Adipocyte (in vitro differentiated cells): Measurements from ENCODE around the gene TNS4.

Experiments used
- DNase-seq: peaks from one replicate; pipeline ENCODE4 v3.0.0-alpha.2; 2015; ENCODE audit warnings: low read depth
- H3K27me3 ChIP-seq: replicated peaks from 2 replicates; pipeline ENCODE4 v1.7.0; 2013; ENCODE audit warnings: mild to moderate bottlenecking, low read length, moderate library complexity; ENCODE audit not compliant: control insufficient read depth, insufficient read depth
- H3K36me3 ChIP-seq: 2 replicates; pipeline ENCODE4 v1.7.0; 2013; ENCODE audit warnings: low read length, mild to moderate bottlenecking, moderate library complexity; ENCODE audit not compliant: control insufficient read depth, insufficient read depth, severe bottlenecking
- H3K4me1 ChIP-seq: 2 replicates; pipeline ENCODE4 v1.7.0; 2013; ENCODE audit warnings: mild to moderate bottlenecking, low read length, moderate library complexity; ENCODE audit not compliant: control insufficient read depth, insufficient read depth
- H3K4me3 ChIP-seq: 2 replicates; pipeline ENCODE4 v1.7.0; 2013; ENCODE audit warnings: mild to moderate bottlenecking, low read length, moderate library complexity
- H3K9ac ChIP-seq: 2 replicates; pipeline ENCODE4 v1.7.0; 2013; ENCODE audit warnings: mild to moderate bottlenecking, low read length, moderate library complexity
- H3K9me3 ChIP-seq: 2 replicates; pipeline ENCODE4 v1.7.0; 2013; ENCODE audit warnings: mild to moderate bottlenecking, low read length, moderate library complexity; ENCODE audit not compliant: control insufficient read depth

TNS4 gene

DNA sequence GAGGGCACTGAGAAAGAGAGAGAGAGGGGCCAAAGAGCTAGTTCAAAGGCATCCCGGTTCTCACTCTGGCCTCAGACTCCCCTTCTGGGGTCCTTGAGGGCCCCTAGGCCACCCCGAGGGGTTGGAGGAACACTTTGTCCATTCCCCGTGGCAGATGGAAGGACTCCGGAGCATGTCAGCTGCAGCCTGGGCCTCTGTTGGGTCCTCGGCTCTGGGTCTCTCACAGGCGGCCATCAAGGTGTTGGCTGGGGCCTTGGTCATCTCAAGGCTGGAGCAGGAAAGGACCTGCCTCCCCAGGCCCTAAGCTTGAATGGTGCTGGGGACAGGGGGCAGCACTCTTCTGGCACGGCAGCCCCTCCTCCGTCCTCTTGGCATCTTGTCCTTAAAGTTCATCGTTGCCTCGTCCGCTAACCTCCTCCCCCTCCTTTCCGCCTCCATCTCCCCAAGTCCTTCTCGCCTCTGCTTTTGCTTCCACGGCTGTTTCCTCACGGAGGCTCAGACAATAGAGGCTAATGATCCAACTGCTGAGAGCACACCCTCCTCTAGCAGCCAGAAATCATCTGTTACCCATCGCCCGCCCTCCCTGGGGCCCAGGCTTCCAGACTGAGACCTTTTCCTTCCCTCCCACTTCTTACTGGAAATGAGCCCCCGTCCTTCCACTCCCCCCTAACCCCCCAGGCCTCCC lies 40.6 kb upstream of the TNS4 start:
- Histone ChIP-seq H3K36me3 (no peaks in the 10 kb centered on the region), H3K9ac (peak overlapping the region; percentile 87), H3K27me3 (no peaks in the 10 kb centered on the region), H3K4me1 (peaks cover 43% of the 10 kb centered on the region), H3K9me3 (no peaks in the 10 kb centered on the region), H3K4me3 (no peak overlapping the region)
- DNase-seq, result no peak

DNA sequence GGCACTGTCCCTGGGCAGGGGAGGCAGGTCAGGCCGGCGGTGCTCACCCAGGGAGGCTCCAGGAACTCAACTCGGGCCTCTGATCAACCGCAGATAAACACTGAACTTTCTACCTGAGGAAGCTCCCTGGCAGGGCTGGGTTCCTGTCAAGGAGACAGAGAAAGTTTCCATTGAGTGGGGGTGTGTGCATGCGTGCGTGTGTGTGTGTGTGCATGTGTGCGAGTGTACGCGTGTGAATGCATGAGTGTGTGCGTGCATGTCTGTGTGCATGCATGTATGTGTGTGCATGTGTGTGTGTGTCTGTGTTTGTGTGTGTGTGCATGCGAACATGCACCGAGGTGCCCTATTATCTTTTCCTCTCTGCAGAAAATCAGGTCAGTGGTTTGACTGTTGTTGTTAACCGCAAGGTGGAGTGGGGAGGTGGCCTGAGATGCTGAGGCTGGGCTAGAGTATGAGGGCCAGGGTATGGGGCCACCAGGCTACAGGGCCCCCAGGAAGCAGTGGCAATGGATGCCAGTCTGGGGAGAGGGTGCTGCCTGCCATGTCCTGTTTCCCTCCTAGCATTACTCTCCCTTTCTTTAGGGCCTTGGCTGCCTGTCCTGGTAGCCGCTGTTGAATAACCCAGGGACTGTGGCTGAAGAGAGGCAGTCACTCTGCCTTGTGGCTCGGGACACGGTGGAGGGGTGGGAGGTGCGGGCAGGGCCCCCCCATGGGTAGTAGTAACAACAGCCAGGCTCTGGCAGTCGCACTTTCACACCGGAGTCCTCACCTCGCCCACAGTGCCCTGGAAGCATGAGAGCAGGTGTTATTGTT lies 39.8 kb upstream of the TNS4 start:
- H3K36me3 ChIP-seq, result no peaks in the 10 kb centered on the region
- no peaks in the 10 kb centered on the region for H3K27me3 ChIP-seq
- no peak overlapping the region for H3K4me3 ChIP-seq
- DNase-seq, result no peak
- peak overlapping the region; percentile 87 for H3K9ac ChIP-seq
- H3K9me3 ChIP-seq, result no peaks in the 10 kb centered on the region
- peaks cover 51% of the 10 kb centered on the region for H3K4me1 ChIP-seq

DNA sequence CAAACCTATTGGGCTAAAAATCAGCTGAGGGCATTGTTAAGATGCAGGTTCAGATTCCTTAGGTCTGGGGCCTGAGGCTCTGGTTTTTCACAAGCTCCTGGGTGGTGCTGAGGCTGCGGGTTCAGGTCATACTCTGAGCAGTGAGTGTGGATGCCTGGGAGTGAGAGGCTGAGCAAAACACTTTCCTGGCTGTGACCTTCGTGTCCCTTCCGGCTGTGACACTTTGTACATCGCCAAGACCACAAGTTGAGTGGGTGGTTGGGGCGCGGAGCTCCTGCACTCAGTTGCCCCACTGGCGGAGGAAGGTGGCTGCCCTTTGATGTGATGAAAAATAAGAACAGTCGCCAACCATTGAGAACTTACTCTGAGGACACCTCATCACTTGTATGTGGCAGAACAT lies 39.0 kb upstream of the TNS4 start:
- no peak overlapping the region for H3K4me3 ChIP-seq

DNA sequence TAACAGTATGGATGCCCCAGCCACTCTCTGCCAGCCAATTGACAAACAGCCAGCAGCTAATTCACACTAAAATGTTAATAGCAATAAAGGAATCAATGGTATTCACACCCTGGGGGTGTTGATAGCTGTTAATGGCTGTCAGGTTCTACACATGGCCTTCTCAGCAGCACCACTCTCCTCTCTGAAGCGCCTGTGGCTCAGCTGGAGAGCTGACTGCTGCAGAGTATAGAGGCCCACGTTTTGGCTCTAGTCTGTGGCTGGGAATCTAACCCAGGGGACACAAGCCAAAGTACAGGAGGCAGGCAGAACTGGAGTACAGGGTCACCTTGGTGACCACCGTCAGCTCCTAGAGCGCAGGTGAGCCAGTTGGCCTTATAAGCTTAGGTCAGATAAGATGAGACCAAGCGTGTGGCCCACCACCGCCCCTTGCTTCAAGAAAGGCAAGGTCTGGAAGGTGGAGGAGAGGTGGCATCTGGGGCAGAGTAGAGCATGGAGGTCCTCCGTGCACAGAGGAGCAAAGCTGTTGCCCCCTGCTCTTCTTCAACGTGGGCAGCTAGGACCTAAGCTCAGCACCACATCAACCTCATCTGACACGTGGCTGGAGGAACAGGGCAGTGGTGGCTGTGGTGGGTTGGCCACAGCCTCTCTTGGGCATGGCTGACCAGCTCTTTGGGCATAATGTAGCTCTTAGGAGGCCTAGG lies 38.4 kb upstream of the TNS4 start:
- H3K27me3 ChIP-seq, result no peaks in the 10 kb centered on the region

More for the DNA sequence above, 39.0 kb upstream of the TNS4 start:
- no peaks in the 10 kb centered on the region for H3K36me3 ChIP-seq
- H3K9me3 ChIP-seq, result no peaks in the 10 kb centered on the region
- H3K9ac ChIP-seq, result no peak overlapping the region
- no peak for DNase-seq
- peaks cover 58% of the 10 kb centered on the region for H3K4me1 ChIP-seq
- H3K27me3 ChIP-seq, result no peaks in the 10 kb centered on the region

DNA sequence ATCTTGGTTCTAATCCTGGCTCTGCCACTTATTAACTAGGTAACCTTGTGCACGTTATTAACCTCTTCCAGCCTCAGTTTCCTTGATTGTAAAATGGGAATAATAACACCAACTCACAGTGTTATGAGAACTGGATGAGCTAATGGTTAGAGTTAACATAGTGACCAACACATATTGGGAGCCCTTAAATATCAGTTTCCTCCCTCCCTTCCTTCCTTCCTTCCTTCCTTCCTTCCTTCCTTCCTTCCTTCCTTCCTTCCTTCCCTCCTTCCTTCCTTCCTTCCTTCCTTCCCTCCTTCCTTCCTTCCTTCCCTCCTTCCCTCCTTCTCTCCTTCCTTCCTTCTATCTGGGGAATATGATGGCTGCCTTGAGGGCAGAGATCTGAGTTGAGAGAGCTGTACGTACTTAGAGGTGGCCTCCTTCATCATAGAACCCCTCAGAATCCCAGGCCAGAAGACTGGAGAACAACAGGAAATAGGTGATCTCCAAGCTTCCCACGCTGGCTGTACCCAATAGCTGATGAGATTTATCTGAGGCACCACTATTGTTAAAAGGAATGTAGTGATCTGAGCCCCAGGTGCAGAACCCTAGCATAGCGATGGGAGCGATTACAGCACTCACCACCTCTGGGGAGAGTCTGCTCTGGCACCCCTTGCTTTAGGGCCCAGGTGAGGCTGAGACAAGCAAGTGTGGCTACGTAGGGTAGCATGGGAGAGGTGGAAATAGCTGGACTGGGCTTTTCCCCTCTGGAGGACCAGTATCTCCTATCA lies 37.7 kb upstream of the TNS4 start:
- no peak for DNase-seq

More for the DNA sequence above, 38.4 kb upstream of the TNS4 start:
- no peaks in the 10 kb centered on the region for H3K36me3 ChIP-seq
- no peak for DNase-seq
- H3K9me3 ChIP-seq, result no peaks in the 10 kb centered on the region
- H3K4me1 ChIP-seq, result peaks cover 58% of the 10 kb centered on the region
- H3K4me3 ChIP-seq, result no peak overlapping the region
- H3K9ac ChIP-seq, result no peak overlapping the region

DNA sequence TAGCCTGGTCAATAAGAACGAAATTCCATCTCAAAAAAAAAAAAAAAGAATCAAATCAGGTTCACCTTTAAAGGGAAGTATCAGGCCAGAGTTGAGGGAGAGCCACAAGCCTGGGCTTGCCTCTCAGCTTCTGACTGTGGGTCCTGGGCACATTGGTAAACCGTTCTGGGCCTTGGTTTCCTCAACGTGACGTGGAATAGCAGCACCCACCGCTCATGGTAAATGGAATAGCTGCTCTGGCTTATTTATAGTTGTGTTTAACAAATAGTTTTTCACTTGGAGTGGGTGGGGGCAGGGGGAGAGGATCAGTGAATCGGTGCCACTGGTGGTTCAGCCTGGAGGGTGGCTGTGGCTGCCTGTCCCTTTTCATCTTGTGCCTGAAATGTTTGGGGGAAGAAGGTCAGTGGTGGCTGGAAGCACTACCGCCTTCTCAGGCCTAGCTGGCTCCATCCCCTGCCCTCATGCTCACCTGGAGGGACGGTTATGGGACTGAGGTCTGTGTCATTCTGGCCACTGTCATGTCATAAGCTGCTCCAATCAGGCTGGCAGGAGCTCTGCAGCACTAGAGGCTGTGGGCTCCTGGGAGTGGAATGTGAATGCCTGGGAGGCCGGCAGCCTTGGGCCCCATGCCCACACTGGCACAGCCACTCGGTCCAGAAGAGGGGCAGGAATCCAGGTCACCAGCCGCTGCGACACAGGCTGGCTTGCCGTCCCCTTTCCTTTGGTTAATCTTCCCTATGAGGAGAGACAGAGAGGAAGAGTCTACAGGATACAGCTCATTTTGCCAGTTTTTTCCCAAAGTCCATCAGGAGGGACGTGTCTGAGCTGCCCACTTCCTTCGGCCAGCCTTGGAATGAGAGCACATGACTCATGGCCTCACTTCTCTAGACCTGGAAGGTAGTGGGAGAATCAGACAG lies 36.9 kb upstream of the TNS4 start:
- Histone ChIP-seq H3K9me3 (no peaks in the 10 kb centered on the region), H3K4me1 (peaks cover 66% of the 10 kb centered on the region), H3K27me3 (no peaks in the 10 kb centered on the region), H3K36me3 (no peaks in the 10 kb centered on the region), H3K4me3 (no peak overlapping the region), H3K9ac (no peak overlapping the region)
- peak; percentile 35 for DNase-seq

More for the DNA sequence above, 37.7 kb upstream of the TNS4 start:
- peaks cover 64% of the 10 kb centered on the region for H3K4me1 ChIP-seq
- H3K9me3 ChIP-seq, result no peaks in the 10 kb centered on the region
- no peak overlapping the region for H3K4me3 ChIP-seq
- no peaks in the 10 kb centered on the region for H3K27me3 ChIP-seq
- H3K9ac ChIP-seq, result no peak overlapping the region
- no peaks in the 10 kb centered on the region for H3K36me3 ChIP-seq

DNA sequence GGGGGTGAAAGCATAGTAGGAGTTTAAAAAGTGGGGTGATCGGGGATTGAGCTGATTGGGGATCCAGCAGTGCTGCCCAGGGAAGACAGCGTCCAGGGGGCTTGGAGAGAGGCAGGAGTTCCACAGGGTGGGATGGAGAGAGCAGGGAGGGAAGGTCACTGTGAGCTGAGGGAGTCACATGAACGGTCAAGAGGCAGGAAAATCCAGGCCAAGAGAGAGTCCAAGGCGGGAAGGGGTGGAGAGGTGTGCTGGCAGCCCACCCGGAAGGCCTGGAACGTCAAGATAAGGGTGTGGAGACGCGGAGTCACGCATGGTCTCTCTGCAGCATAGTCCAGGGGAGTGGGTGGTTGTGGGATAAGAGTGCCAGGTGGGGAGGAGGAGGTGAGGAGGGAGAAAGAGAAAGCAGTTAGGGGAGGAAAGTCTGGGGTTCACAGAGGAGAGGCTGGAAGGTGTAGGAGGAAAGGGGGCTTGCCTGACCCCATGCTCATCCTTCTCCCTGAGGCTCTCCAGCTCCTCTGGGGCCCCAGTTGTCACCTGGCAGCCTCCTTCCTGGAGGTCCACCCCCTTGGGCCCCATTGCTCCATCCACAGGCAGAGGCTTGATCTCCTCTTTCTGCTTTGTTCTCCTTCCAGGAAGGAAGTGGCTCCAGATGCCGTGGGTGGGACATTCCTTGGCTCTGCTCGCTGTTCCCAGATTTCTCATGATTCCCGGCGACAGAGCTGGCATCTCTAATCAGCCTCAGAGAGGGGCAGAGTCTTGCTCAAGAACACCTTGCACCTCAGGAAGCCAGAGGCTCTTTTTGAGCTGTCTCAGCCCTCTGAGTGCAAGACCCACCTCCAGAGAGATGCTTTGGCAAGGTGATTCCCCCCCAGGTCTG lies 35.1 kb upstream of the TNS4 start:
- DNase-seq, result peak; percentile 78
- Histone ChIP-seq H3K9me3 (no peaks in the 10 kb centered on the region), H3K36me3 (no peaks in the 10 kb centered on the region), H3K4me3 (peak overlapping the region; percentile 21), H3K9ac (peak overlapping the region; percentile 75), H3K27me3 (no peaks in the 10 kb centered on the region), H3K4me1 (peaks cover 63% of the 10 kb centered on the region)

DNA sequence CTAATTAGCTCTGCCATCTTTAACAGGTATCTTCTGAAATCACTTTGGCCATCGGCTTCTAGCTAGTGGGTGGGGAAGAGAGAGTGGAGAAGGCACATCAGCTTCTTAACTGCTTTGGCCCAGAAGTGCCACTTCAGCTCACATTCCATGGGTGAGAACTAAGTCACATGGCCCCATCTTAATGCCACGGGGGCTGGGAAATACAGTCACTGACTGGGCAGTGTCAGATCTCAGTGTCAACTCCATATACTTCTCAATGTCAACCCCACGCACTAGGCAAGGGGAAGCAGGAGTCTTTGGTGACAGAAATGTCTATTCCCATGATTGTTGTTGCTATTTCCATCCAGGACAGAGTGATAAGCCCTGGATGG lies 34.5 kb upstream of the TNS4 start:
- DNase-seq, result no peak
- H3K4me1 ChIP-seq, result peaks cover 56% of the 10 kb centered on the region
- no peak overlapping the region for H3K4me3 ChIP-seq
- H3K36me3 ChIP-seq, result no peaks in the 10 kb centered on the region
- H3K27me3 ChIP-seq, result no peaks in the 10 kb centered on the region
- no peaks in the 10 kb centered on the region for H3K9me3 ChIP-seq
- peak overlapping the region; percentile 75 for H3K9ac ChIP-seq

DNA sequence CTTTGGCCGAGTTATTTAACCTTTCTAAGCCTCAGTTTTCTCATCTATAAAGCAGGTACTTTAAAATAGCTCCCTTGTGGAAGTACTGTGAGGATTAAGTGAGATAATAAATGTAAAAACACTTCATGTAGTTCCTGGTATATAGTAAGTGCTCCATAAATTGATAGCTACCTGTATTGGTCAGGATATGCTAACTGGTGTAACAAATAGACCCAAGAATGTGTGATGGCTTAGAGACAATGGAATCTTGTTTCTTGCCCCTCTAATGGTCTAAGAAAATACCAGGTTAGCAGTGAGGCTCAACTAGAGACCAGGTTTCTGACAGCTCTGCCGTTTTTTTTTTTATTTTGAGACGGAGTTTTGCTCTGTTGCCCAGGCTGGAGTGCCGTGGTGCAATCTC lies 34.0 kb upstream of the TNS4 start:
- H3K9me3 ChIP-seq, result no peaks in the 10 kb centered on the region
- H3K4me3 ChIP-seq, result no peak overlapping the region
- H3K4me1 ChIP-seq, result peaks cover 56% of the 10 kb centered on the region
- H3K27me3 ChIP-seq, result no peaks in the 10 kb centered on the region
- H3K9ac ChIP-seq, result no peak overlapping the region
- no peak for DNase-seq
- H3K36me3 ChIP-seq, result no peaks in the 10 kb centered on the region
